AG08395 (cell line): ENCODE data around the gene AGPAT1.

Source experiments
- DNase-seq: peaks from one replicate; pipeline ENCODE4 v3.0.0; 2012; ENCODE audit warnings: mixed read lengths, low spot score

Gene AGPAT1

GRCh38 chr6:32168807-32169591, 6.9 kb downstream of the AGPAT1 start:
- no peak for DNase-seq

DNA sequence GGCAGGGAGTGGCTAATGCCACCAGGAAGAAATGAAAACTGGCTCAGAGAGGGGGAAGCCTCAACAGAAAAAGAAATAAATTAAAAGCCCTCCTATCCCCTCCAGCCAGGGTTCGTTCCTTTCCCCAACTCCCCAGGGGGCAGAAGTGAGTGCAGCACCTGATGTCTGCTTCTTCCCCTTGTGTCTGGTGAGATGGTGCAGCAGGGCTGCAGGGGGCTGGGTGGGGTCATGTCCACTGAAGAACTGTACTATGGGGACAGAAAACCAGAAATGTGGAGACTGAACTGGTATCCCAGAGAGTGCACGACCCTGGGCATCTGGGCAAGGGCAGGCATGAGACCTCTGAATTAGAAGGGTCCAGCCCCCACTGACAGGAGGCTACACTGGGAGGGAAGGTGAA, 7.5 kb downstream of the AGPAT1 start:
- DNase-seq = no peak

- DNase-seq = no peak
Measured at GRCh38 chr6:32167761-32168262, 8.1 kb downstream of the AGPAT1 start.

DNA sequence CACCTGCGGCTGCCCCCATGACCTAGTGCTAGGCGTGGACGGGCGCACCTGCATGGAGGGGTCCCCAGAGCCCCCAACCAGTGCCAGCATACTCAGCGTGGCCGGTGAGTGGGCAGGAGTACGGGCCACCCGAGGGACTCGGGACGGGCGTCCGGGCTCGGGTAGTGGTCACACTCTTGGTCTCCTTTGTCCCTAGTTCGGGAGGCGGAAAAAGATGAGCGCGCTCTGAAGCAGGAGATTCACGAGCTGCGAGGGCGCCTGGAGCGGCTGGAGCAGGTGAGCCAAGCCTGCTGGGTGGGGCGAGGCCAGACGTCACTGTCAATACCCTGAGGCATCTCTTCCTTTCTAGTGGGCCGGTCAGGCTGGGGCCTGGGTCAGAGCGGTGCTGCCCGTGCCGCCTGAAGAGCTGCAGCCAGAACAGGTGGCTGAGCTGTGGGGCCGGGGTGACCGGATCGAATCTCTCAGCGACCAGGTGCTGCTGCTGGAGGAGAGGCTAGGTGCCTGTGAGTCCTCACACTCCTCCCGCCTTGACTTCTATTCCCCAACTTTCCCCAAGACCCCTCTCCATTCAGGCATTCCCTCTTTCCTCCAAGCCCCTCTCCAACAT, 8.6 kb downstream of the AGPAT1 start:
- DNase-seq = no peak

DNA sequence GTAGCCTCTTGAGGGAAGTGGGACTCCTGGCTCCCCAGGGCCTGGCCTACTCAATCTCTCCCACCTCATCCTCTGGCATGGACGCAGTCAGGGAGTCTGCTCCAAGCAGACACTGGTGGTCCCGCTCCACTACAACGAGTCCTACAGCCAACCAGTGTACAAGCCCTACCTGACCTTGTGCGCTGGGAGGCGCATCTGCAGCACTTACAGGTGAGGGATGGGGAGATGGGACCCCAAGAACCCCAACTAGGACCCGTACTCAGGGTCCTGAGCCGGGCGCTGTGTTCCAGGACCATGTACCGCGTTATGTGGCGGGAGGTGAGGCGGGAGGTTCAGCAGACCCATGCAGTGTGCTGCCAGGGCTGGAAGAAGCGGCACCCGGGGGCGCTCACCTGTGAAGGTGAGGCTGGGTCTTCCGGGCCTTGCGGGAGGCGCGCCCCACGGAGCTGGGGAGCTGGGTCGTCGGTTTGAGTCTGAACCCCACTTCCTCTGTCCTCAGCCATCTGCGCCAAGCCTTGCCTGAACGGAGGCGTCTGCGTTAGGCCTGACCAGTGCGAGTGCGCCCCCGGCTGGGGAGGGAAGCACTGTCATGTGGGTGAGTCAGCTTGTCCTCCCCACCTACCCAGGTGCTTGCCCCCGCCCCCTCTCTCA, 9.3 kb downstream of the AGPAT1 start:
- no peak for DNase-seq

DNA sequence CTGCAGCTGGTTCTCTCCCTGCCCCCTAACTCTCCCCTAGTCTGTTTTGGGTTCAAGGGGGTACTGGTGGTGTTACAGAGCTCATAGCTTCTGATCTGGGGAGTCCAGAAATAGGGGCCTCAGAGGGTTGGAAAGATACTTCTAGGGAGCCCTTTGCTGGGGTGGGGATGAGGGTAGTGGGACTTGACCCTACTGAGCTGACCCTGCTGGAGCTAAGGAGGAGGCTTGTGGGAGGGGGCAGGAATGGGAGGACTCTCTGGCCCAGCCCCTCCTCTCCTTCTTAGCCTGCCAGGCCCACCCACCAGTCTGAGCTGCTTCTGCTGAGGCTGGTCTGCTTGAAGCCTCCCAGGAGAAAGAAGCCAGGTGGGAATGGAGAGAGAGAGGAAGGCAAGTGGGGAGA, 11.6 kb downstream of the AGPAT1 start, which contains the start of gene EGFL8:
TSS of gene EGFL8 (plus strand) at position 301 of the 400 bp plus-strand sequence. CDS start 1,571 bp downstream, outside the sequence.
- DNase-seq = no peak

GRCh38 chr6:32163559-32164258, 12.2 kb downstream of the AGPAT1 start:
- no peak for DNase-seq

DNA sequence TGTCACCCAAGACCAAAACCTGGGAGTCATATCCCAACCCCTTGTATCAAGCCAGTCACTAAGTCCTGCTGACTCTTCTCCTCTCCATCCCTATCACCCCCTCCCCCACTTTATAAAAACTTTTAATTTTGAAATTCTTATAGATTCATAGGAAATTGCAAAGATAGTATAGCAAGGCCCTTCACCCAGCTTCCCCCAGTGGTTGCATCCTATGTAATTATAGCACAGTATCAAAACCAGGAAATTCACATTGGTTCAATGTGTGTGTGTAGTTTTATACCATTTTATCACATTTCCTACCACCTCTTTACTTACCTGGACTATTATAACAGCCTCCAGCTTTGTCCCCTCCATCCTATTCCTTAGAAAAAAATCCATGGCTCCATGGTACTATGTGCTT, 17.8 kb downstream of the AGPAT1 start:
- DNase-seq = no peak

- no peak for DNase-seq
Measured at GRCh38 chr6:32156891-32157290, 19.0 kb downstream of the AGPAT1 start.

DNA sequence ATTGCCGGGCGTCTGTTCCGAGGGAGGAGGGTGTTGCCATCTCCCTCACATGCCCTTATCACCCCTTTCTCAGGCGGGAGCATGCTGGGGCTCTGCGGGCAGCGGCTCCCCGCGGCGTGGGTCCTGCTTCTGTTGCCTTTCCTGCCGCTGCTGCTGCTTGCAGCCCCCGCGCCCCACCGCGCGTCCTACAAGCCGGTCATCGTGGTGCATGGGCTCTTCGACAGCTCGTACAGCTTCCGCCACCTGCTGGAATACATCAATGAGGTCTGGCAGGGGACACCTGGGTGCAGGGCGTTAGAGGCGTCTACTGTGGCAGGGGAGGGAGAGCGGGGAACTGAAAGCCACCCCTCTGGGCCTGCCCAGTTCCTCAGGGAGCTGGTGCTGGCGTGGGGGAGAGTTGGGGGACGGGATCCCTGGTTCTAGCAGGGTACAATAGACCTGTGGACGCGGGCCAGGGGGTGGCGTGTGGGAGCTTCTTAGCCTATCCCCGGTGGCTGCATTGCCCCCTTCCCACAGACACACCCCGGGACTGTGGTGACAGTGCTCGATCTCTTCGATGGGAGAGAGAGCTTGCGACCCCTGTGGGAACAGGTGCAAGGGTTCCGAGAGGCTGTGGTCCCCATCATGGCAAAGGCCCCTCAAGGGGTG, 21.2 kb downstream of the AGPAT1 start:
- DNase-seq = peak; percentile 75

DNA sequence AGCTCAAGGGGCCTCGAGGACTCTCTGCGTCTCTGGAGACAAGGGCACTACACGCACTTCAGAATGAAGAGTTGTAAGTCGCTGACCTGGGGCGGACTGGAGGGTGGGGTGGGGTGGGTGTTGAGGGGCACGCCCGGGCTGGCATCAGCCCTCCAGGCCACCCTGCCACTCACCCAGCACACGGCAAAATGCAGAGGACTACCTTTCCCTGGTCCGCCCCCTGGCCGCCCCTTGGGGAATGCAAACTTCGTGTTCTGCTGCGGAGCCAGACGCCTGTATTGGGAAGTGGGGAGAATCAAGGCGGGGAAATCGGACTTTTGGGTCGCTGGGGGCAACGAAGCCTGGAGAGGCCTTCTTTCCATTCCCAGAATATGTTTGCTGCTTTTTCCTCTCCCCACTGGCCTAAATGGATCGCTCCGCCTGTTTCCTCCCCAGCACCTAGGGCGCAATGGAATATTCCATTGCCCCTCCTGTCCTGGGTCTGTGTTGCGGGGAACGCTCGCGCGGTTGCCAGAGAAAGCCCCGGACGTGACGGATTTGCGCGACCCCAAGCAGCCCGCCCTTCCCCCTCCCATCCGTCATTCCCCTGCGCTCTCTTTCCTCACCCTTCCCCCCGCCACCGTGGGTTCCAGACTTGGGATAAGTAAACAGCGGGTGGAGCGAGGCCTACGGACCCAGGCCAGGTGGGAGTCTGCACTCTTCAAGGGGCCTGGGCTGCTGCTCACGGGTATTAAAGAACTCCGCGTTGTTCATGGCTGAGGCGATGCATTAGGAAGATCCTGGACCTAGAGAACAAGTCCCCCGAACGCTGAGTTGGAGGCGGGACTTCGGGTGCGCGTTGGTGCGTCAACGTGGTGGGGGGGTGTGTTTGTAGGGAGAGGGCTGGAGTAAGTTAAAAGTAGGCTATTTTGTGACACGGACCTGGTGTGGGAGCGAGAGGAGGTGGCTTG, 22.0 kb downstream of the AGPAT1 start, which contains the start of gene PPT2:
TSS of gene PPT2 (plus strand) at position 578 of the 950 bp plus-strand sequence. CDS start 454 bp downstream, outside the sequence.
- peak; percentile 89 for DNase-seq

DNA sequence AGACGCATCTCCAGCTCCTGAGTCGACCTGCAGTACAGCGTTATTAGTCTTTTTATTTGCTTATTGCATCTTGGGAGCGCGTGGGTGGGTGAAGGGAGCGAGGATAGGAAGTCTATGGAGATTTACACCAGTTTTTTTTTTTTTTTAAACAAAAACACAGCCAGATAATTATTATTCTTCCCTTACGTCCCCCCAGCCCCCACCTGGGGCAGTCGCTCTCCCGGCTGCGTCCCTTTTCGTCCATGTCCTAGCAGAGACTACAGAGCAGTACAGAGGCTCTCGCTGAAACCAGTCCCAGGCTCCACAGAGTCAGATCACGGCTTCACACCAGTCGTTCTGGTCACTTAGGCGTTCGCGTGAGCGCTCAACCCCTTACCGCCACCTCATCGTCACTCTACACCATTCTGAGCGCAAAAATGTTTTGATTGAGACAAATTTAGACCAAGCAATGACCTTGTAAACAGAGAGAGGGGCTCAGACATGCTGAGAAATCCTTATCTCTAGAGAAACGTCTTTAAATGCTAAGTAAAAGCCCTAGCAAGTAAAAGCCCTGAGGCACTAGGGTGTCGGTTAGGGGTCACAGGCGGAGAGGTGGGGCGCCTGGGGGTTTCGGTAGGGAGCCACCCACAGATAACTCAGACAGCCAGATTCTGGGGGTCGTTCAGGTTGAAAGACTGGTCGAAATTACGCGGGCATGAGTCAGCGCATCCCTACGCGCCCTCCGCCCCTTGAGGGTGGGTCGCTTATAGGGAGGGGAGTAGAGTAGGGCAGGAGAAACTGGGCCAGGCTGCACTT, 22.9 kb downstream of the AGPAT1 start:
- DNase-seq = no peak

- DNase-seq = peak; percentile 44
Measured at GRCh38 chr6:32151863-32152768, 23.8 kb downstream of the AGPAT1 start, which contains the start of gene PRRT1. PRRT1 (minus strand) TSS chr6:32151939; CDS start chr6:32151827, 112 bp downstream.

DNA sequence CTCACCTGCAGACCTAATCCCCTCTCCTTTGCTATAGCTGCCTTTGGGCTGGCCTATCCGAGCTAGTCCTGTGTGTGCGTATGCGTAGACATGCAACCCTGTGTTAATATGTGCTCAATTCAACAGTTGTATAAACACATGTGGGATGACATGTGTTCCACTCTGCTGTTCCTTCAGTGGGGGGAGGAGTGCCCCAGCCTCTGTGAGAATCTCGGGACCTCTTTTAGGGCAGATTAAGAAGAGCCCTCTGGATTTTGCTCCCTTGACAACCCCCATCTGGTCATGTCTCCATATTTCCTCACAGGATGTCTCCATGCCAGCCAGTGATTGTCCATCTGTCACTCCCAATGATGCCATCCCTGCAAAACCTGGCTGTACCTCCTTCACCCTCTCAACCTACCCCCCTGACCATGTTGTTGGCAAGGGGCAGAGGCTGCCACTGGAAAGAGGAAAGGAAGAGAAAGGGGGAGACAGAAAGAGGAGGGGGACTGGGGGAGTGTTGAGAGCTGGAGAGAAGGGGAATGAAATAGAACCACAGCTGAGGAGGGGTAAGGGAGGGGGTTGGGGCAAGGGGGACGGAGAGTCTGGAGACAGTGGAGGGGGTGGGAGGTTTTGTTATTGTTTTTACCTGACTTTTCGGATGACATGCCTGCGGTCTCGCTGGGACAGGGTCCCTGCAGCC, 24.6 kb downstream of the AGPAT1 start:
- no peak for DNase-seq

- no peak for DNase-seq
Measured at GRCh38 chr6:32149932-32150870, 25.7 kb downstream of the AGPAT1 start.

GRCh38 chr6:32149092-32149755, 26.7 kb downstream of the AGPAT1 start:
- DNase-seq = no peak
